ENCODE results near the gene SNX32. TPM values are rescaled to one million over a fixed set of nuclear protein-coding genes. Genes with fewer than 3 reads are reported as not detected.

Gene SNX32
- total and polyA plus RNA-seq, 2 of the 13 experiments (the other 11 are each of a cell fraction or from before 2014, with no cell fraction given) = 0.09 to 0.34 TPM

DNA sequence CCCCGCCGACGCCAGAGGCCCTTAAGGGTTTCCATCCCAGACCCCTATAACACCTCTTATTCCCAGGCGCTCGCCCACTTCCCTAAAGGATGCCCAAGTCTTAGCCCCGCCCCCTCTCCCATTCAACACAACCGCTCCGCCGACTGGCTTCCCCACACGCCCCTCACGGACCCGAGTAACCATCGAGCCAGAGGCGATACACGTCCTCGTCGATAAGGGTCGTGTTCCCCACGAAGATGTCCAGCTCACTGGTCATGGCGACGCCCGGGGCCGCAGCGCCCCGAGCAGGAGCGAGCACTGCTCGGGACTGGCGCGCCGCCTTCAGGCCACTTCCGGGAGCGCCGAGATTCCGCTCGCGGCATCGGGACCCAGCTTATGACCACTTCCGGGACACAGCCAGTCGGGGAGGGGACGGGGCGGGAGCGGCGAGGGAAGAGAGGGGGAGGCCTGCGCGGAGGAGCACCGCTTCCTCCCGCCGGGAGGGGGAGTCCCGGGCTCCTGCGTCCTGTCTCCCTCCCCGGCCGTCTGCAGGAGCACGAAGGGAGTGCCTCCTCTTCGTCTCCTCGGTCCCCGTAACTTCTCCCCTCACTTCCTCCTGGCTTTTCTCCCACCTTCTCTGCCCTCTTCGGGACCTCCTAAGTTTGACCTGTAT is 54.5 kb downstream of the SNX32 start, which contains the start of gene FIBP (continued):
- TF ChIP-seq FOXA3 (CRISPR knock-in tag; IDR thresholded peaks at IDR 0.05) (peak; percentile 46), ZNF441 (CRISPR knock-in tag; IDR thresholded peaks at IDR 0.05; ENCODE audit: borderline replicate concordance) (0 out of 2 replicates have a peak, but pooled peaks have one; percentile 23), ZNF121 (CRISPR knock-in tag; IDR thresholded peaks at IDR 0.05) (peak; percentile 11; the same call in 1 of the 2 replicates), ZBTB38 (CRISPR knock-in tag; IDR thresholded peaks at IDR 0.05) (no peak; the same call in 1 of the 2 replicates), SMAD9 (CRISPR knock-in tag; IDR thresholded peaks at IDR 0.05) (no peak), GABPA (IDR thresholded peaks at IDR 0.05; ENCODE audit: low read depth, low read length) (no peak), GABPA (CRISPR knock-in tag; IDR thresholded peaks at IDR 0.05; ENCODE audit: low read depth) (peak; percentile 93), ZNF713 (CRISPR knock-in tag; IDR thresholded peaks at IDR 0.05) (no peak), BHLHE40 (IDR thresholded peaks at IDR 0.05; ENCODE audit: low read length) (peak; percentile 51; the same call in 1 of the 2 replicates), HNF4A (CRISPR knock-in tag; IDR thresholded peaks at IDR 0.05) (no peak), SP5 (CRISPR knock-in tag; IDR thresholded peaks at IDR 0.05; ENCODE audit: borderline replicate concordance, low read depth) (peak; percentile 11; the same call in 1 of the 2 replicates), HOXA9 (CRISPR knock-in tag; IDR thresholded peaks at IDR 0.05; ENCODE audit: borderline replicate concordance) (no peak), ZBTB14 (CRISPR knock-in tag; IDR thresholded peaks at IDR 0.05) (peak; percentile 65), NR2F6 (IDR thresholded peaks at IDR 0.05) (no peak), NR2F6 (CRISPR knock-in tag; IDR thresholded peaks at IDR 0.05) (0 out of 2 replicates have a peak, but pooled peaks have one; percentile 4)
- TF ChIP-seq, protein P1, sequence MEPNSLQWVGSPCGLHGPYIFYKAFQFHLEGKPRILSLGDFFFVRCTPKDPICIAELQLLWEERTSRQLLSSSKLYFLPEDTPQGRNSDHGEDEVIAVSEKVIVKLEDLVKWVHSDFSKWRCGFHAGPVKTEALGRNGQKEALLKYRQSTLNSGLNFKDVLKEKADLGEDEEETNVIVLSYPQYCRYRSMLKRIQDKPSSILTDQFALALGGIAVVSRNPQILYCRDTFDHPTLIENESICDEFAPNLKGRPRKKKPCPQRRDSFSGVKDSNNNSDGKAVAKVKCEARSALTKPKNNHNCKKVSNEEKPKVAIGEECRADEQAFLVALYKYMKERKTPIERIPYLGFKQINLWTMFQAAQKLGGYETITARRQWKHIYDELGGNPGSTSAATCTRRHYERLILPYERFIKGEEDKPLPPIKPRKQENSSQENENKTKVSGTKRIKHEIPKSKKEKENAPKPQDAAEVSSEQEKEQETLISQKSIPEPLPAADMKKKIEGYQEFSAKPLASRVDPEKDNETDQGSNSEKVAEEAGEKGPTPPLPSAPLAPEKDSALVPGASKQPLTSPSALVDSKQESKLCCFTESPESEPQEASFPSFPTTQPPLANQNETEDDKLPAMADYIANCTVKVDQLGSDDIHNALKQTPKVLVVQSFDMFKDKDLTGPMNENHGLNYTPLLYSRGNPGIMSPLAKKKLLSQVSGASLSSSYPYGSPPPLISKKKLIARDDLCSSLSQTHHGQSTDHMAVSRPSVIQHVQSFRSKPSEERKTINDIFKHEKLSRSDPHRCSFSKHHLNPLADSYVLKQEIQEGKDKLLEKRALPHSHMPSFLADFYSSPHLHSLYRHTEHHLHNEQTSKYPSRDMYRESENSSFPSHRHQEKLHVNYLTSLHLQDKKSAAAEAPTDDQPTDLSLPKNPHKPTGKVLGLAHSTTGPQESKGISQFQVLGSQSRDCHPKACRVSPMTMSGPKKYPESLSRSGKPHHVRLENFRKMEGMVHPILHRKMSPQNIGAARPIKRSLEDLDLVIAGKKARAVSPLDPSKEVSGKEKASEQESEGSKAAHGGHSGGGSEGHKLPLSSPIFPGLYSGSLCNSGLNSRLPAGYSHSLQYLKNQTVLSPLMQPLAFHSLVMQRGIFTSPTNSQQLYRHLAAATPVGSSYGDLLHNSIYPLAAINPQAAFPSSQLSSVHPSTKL (CRISPR knock-in tag; IDR thresholded peaks at IDR 0.05) = peak; percentile 64
- TF ChIP-seq, protein P2, sequence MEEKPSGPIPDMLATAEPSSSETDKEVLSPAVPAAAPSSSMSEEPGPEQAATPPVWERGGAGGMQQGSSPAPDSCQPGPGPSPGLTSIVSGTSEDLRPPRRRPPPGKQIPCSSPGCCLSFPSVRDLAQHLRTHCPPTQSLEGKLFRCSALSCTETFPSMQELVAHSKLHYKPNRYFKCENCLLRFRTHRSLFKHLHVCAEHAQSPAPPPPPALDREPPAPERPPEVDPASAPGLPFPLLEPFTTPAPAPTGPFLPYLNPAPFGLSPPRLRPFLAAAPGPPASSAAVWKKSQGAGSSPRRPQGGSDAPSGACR (CRISPR knock-in tag; IDR thresholded peaks at IDR 0.05) = peak; percentile 85; the same call in 1 of the 2 replicates
- TF ChIP-seq, protein P3, sequence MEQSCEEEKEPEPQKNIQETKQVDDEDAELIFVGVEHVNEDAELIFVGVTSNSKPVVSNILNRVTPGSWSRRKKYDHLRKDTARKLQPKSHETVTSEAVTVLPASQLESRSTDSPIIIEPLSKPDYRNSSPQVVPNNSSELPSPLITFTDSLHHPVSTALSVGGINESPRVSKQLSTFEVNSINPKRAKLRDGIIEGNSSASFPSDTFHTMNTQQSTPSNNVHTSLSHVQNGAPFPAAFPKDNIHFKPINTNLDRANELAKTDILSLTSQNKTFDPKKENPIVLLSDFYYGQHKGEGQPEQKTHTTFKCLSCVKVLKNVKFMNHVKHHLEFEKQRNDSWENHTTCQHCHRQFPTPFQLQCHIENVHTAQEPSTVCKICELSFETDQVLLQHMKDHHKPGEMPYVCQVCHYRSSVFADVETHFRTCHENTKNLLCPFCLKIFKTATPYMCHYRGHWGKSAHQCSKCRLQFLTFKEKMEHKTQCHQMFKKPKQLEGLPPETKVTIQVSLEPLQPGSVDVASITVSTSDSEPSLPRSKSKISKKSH (CRISPR knock-in tag; IDR thresholded peaks at IDR 0.05; ENCODE audit: borderline replicate concordance) = peak; percentile 74
- TF ChIP-seq, protein P4, sequence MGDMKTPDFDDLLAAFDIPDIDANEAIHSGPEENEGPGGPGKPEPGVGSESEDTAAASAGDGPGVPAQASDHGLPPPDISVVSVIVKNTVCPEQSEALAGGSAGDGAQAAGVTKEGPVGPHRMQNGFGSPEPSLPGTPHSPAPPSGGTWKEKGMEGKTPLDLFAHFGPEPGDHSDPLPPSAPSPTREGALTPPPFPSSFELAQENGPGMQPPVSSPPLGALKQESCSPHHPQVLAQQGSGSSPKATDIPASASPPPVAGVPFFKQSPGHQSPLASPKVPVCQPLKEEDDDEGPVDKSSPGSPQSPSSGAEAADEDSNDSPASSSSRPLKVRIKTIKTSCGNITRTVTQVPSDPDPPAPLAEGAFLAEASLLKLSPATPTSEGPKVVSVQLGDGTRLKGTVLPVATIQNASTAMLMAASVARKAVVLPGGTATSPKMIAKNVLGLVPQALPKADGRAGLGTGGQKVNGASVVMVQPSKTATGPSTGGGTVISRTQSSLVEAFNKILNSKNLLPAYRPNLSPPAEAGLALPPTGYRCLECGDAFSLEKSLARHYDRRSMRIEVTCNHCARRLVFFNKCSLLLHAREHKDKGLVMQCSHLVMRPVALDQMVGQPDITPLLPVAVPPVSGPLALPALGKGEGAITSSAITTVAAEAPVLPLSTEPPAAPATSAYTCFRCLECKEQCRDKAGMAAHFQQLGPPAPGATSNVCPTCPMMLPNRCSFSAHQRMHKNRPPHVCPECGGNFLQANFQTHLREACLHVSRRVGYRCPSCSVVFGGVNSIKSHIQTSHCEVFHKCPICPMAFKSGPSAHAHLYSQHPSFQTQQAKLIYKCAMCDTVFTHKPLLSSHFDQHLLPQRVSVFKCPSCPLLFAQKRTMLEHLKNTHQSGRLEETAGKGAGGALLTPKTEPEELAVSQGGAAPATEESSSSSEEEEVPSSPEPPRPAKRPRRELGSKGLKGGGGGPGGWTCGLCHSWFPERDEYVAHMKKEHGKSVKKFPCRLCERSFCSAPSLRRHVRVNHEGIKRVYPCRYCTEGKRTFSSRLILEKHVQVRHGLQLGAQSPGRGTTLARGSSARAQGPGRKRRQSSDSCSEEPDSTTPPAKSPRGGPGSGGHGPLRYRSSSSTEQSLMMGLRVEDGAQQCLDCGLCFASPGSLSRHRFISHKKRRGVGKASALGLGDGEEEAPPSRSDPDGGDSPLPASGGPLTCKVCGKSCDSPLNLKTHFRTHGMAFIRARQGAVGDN (CRISPR knock-in tag; IDR thresholded peaks at IDR 0.05) = peak; percentile 94
